DOHH2 (cell line): ENCODE results near the gene NLK.

ENCODE experiments used
- EZH2phosphoT487 ChIP-seq: fragments of 200-600 bp; sonication (generic); IDR thresholded peaks from 2 replicates; pipeline ENCODE4 v1.6.1; 2017; ENCODE audit warnings: borderline replicate concordance, mild to moderate bottlenecking, antibody characterized with exemption, low read length, moderate library complexity, mixed read lengths
- TF ChIP-seq, protein P1 (sequence below): fragments of 200-600 bp; sonication (generic); IDR thresholded peaks from one replicate; pipeline ENCODE4 v1.5.1; 2014; ENCODE audit warnings: antibody characterized with exemption, mild to moderate bottlenecking, low read depth, low read length; ENCODE audit not compliant: poor library complexity, severe bottlenecking

GRCh38 chr17:28057731-28058246 lies 15.3 kb downstream of the NLK start:
- TF ChIP-seq, protein P1, sequence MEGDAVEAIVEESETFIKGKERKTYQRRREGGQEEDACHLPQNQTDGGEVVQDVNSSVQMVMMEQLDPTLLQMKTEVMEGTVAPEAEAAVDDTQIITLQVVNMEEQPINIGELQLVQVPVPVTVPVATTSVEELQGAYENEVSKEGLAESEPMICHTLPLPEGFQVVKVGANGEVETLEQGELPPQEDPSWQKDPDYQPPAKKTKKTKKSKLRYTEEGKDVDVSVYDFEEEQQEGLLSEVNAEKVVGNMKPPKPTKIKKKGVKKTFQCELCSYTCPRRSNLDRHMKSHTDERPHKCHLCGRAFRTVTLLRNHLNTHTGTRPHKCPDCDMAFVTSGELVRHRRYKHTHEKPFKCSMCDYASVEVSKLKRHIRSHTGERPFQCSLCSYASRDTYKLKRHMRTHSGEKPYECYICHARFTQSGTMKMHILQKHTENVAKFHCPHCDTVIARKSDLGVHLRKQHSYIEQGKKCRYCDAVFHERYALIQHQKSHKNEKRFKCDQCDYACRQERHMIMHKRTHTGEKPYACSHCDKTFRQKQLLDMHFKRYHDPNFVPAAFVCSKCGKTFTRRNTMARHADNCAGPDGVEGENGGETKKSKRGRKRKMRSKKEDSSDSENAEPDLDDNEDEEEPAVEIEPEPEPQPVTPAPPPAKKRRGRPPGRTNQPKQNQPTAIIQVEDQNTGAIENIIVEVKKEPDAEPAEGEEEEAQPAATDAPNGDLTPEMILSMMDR, result no peak
- no peak for TF ChIP-seq EZH2phosphoT487
